ENCODE results near the gene SWI5. TPM values are rescaled to one million over a fixed set of nuclear protein-coding genes. Genes with fewer than 3 reads are reported as not detected.

Gene SWI5
- total RNA-seq, 1 donor from 2014 or later, result 29.2 TPM

DNA sequence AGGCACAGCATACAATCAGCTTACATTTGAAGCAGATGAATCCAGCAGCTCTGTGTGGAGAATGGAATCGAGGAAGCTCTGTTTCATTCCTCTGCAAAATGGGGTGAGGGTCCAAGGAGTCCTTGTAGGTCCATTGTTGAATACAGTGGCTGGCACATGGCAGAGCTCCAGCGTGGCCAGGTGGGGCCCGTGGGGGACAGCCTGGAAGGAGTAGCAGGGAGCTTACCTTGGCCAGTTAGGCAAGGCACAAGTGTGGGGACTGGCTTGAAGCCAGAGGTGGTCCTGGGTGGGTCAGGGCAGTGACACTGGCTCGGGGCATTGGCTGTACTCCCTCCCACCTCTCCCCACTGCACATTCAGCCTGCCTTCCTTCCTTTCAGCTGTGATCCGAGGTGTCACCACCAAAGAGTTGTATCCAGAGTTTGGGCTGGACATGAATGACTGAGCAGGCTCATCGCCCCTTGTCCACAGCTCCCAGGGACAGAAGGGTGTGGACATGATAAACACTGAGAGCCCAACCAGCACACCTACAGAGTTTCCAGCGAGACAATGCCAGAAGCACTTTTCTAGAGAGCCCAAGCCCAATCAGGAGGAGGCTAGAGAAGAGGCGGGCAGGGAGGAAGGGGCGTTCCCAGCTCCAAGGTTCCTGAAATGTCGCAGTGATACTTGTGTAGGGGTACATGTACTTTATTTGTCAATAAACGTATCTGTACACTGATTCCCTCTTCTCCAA, 12.4 kb downstream of the SWI5 start:
- H3K27ac Mint-ChIP-seq (ENCODE audit: unreplicated experiment), result no peak overlapping the region
- Histone ChIP-seq H3K27me3 (ENCODE audit: insufficient read depth, low read length) (no peaks in the 10 kb centered on the region), H4K20me1 (ENCODE audit: insufficient read depth, low read length) (no peaks in the 10 kb centered on the region), H3K4me1 (ENCODE audit: insufficient read depth, low read length) (peaks cover under 1% of the 10 kb centered on the region), H2AFZ (ENCODE audit: low read depth, low read length) (no peak overlapping the region), H3K79me2 (ENCODE audit: insufficient read depth, low read length) (no peaks in the 10 kb centered on the region), H3K4me3 (ENCODE audit: insufficient read depth, low read depth, low read length) (no peak overlapping the region), H3K4me2 (ENCODE audit: low read length) (no peak overlapping the region), H3K9me3 (ENCODE audit: insufficient read depth, low read depth, low read length) (no peaks in the 10 kb centered on the region), H3K27ac (ENCODE audit: low read depth, low read length) (no peak overlapping the region), H3K9ac (ENCODE audit: low read length) (no peak overlapping the region), H3K36me3 (ENCODE audit: insufficient read depth, low read length) (peaks cover 3% of the 10 kb centered on the region)
- no peak for TF ChIP-seq EZH2 (IDR thresholded peaks at IDR 0.05; ENCODE audit: insufficient read depth, low read length)
- no peaks in the 10 kb centered on the region for H3K27me3 Mint-ChIP-seq (ENCODE audit: low read depth, unreplicated experiment)
- DNase-seq (ENCODE audit: low read depth), result no peak
- peaks cover 13% of the 10 kb centered on the region for H3K36me3 Mint-ChIP-seq (ENCODE audit: low read depth, unreplicated experiment)
- no peaks in the 10 kb centered on the region for H3K9me3 Mint-ChIP-seq (ENCODE audit: unreplicated experiment)
- no peaks in the 10 kb centered on the region for H3K4me1 Mint-ChIP-seq (ENCODE audit: low read depth, unreplicated experiment)
- H3K4me3 Mint-ChIP-seq (ENCODE audit: unreplicated experiment), result no peak overlapping the region
- no peak for FAIRE-seq

DNA sequence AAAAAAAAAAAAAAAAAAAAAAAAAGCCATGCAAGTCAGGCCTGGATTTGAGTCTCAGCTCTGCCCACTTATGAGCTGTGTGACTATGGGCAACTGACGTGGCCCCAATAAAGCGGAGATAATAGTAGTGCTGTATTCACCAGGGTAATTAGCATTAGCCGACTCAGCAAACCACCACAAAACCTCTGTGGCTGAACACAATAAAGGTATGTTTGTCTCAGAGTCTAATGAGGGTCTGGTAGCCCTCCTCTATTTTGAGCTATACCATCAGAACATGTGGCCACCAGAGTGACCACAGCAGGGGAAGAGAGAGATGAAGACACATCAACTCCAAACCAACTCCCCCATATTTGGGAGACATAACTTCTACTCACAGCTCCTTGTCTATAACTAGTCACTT, 15.9 kb downstream of the SWI5 start:
- Mint-ChIP-seq H3K27ac (ENCODE audit: unreplicated experiment) (no peak overlapping the region), H3K4me3 (ENCODE audit: unreplicated experiment) (no peak overlapping the region), H3K9me3 (ENCODE audit: unreplicated experiment) (no peaks in the 10 kb centered on the region), H3K36me3 (ENCODE audit: low read depth, unreplicated experiment) (peaks cover 11% of the 10 kb centered on the region), H3K4me1 (ENCODE audit: low read depth, unreplicated experiment) (peaks cover 3% of the 10 kb centered on the region), H3K27me3 (ENCODE audit: low read depth, unreplicated experiment) (no peaks in the 10 kb centered on the region)
- H3K27ac ChIP-seq (ENCODE audit: low read depth, low read length), result no peak overlapping the region
- H3K4me1 ChIP-seq (ENCODE audit: insufficient read depth, low read length), result peaks cover 8% of the 10 kb centered on the region
- no peaks in the 10 kb centered on the region for H3K79me2 ChIP-seq (ENCODE audit: insufficient read depth, low read length)
- no peak overlapping the region for H3K9ac ChIP-seq (ENCODE audit: low read length)
- H3K4me3 ChIP-seq (ENCODE audit: insufficient read depth, low read depth, low read length), result no peak overlapping the region
- H3K27me3 ChIP-seq (ENCODE audit: insufficient read depth, low read length), result no peaks in the 10 kb centered on the region
- no peaks in the 10 kb centered on the region for H3K36me3 ChIP-seq (ENCODE audit: insufficient read depth, low read length)
- H3K4me2 ChIP-seq (ENCODE audit: low read length), result no peak overlapping the region
- FAIRE-seq (no peak), DNase-seq (ENCODE audit: low read depth) (no peak)
- TF ChIP-seq EZH2 (IDR thresholded peaks at IDR 0.05; ENCODE audit: insufficient read depth, low read length), result no peak
- TF ChIP-seq, protein P1, sequence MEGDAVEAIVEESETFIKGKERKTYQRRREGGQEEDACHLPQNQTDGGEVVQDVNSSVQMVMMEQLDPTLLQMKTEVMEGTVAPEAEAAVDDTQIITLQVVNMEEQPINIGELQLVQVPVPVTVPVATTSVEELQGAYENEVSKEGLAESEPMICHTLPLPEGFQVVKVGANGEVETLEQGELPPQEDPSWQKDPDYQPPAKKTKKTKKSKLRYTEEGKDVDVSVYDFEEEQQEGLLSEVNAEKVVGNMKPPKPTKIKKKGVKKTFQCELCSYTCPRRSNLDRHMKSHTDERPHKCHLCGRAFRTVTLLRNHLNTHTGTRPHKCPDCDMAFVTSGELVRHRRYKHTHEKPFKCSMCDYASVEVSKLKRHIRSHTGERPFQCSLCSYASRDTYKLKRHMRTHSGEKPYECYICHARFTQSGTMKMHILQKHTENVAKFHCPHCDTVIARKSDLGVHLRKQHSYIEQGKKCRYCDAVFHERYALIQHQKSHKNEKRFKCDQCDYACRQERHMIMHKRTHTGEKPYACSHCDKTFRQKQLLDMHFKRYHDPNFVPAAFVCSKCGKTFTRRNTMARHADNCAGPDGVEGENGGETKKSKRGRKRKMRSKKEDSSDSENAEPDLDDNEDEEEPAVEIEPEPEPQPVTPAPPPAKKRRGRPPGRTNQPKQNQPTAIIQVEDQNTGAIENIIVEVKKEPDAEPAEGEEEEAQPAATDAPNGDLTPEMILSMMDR (IDR thresholded peaks at IDR 0.05; ENCODE audit: insufficient read depth, low read depth, low read length), result no peak
- H2AFZ ChIP-seq (ENCODE audit: low read depth, low read length), result no peak overlapping the region
- no peaks in the 10 kb centered on the region for H4K20me1 ChIP-seq (ENCODE audit: insufficient read depth, low read length)
- no peaks in the 10 kb centered on the region for H3K9me3 ChIP-seq (ENCODE audit: insufficient read depth, low read depth, low read length)

DNA sequence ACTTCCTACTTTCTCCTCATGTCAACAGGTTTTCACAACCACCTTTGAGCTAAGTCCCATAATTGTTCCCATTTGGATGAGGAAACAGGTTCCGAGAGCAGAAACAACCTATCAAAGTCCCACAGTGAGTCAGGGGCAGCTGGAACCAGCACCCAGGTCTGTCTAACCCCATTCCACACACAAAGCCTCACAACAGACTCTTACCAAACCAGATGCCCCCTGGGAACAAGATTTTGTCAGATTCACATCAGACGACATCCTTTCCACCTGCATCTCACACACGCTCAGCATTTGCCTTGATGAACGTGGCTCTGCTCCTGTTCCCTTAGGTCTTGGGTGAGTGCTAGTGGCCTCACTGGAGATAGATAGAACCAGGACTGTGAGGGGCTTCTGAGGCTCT, 17.0 kb downstream of the SWI5 start:
- Histone ChIP-seq H2AFZ (ENCODE audit: low read depth, low read length) (no peak overlapping the region), H3K4me1 (ENCODE audit: insufficient read depth, low read length) (peaks cover 8% of the 10 kb centered on the region), H3K4me3 (ENCODE audit: insufficient read depth, low read depth, low read length) (no peak overlapping the region), H3K36me3 (ENCODE audit: insufficient read depth, low read length) (no peaks in the 10 kb centered on the region), H3K79me2 (ENCODE audit: insufficient read depth, low read length) (no peaks in the 10 kb centered on the region), H3K9ac (ENCODE audit: low read length) (no peak overlapping the region), H3K27me3 (ENCODE audit: insufficient read depth, low read length) (no peaks in the 10 kb centered on the region), H3K9me3 (ENCODE audit: insufficient read depth, low read depth, low read length) (no peaks in the 10 kb centered on the region), H3K27ac (ENCODE audit: low read depth, low read length) (no peak overlapping the region), H4K20me1 (ENCODE audit: insufficient read depth, low read length) (no peaks in the 10 kb centered on the region), H3K4me2 (ENCODE audit: low read length) (no peak overlapping the region)
- no peaks in the 10 kb centered on the region for H3K27me3 Mint-ChIP-seq (ENCODE audit: low read depth, unreplicated experiment)
- no peaks in the 10 kb centered on the region for H3K9me3 Mint-ChIP-seq (ENCODE audit: unreplicated experiment)
- DNase-seq (ENCODE audit: low read depth) (no peak), FAIRE-seq (no peak)
- H3K4me1 Mint-ChIP-seq (ENCODE audit: low read depth, unreplicated experiment), result peaks cover 3% of the 10 kb centered on the region
- peak overlapping the region; percentile 44 for H3K27ac Mint-ChIP-seq (ENCODE audit: unreplicated experiment)
- TF ChIP-seq, protein P1 (IDR thresholded peaks at IDR 0.05; ENCODE audit: insufficient read depth, low read depth, low read length), result no peak
- no peak for TF ChIP-seq EZH2 (IDR thresholded peaks at IDR 0.05; ENCODE audit: insufficient read depth, low read length)
- H3K4me3 Mint-ChIP-seq (ENCODE audit: unreplicated experiment), result no peak overlapping the region
- peaks cover 8% of the 10 kb centered on the region for H3K36me3 Mint-ChIP-seq (ENCODE audit: low read depth, unreplicated experiment)

All from astrocyte (in vitro differentiated cells and primary cell).